Stimulated activated CD4-positive, alpha-beta T cell treated with anti-CD3 and anti-CD28 coated beads, Interleukin-2, amount 100 ng/mL, for 48 hours (primary cell): ENCODE measurements around the gene EXD3.
A peak's percentile ranks its signal among the peaks of the same experiment; 100 is the strongest.

Source experiments
- DNase-seq, 2 donors: peaks; one replicate each; pipeline ENCODE4 v3.0.0-alpha.2; 2020

The EXD3 gene

GRCh38 chr9:137409515-137409914 is 13.4 kb downstream of the EXD3 start:
- DNase-seq: no peak

GRCh38 chr9:137408651-137409405 is 14.1 kb downstream of the EXD3 start:
- no peak for DNase-seq

GRCh38 chr9:137407590-137408300 is 15.2 kb downstream of the EXD3 start:
- DNase-seq: no peak

GRCh38 chr9:137406876-137407589 is 15.9 kb downstream of the EXD3 start:
- DNase-seq: peak; percentile 59 to 76

- DNase-seq: no peak
Observed at GRCh38 chr9:137406085-137406760, 16.7 kb downstream of the EXD3 start.

- no peak for DNase-seq
Observed at GRCh38 chr9:137405677-137406081, 17.3 kb downstream of the EXD3 start.

GRCh38 chr9:137404961-137405567 is 17.9 kb downstream of the EXD3 start:
- DNase-seq: no peak

- no peak for DNase-seq
Observed at GRCh38 chr9:137403269-137403668, 19.7 kb downstream of the EXD3 start.

- no peak for DNase-seq
Observed at GRCh38 chr9:137402746-137403145, 20.2 kb downstream of the EXD3 start.

GRCh38 chr9:137398561-137399468 is 24.1 kb downstream of the EXD3 start:
- no peak for DNase-seq

- peak; percentile 26 to 31 for DNase-seq
Observed at GRCh38 chr9:137397675-137398423, 25.1 kb downstream of the EXD3 start.

GRCh38 chr9:137396634-137397367 is 26.2 kb downstream of the EXD3 start:
- DNase-seq: no peak

- no peak for DNase-seq
Observed at GRCh38 chr9:137396227-137396626, 26.7 kb downstream of the EXD3 start.

- no peak for DNase-seq
Observed at GRCh38 chr9:137395666-137396010, 27.3 kb downstream of the EXD3 start.

GRCh38 chr9:137394866-137395665 is 27.9 kb downstream of the EXD3 start:
- DNase-seq: no peak

- no peak for DNase-seq
Observed at GRCh38 chr9:137393176-137394150, 29.5 kb downstream of the EXD3 start.

- no peak for DNase-seq
Observed at GRCh38 chr9:137392232-137393007, 30.5 kb downstream of the EXD3 start.
